ENCODE measurements around the gene TCOF1. TPM values are rescaled to one million over a fixed set of nuclear protein-coding genes. Genes with fewer than 3 reads are reported as not detected.

Gene TCOF1
- total and polyA plus RNA-seq, 11 donors = 11.9 to 29.9 (median 16.0) TPM

GRCh38 chr5:150342583-150342982, 14.9 kb upstream of the TCOF1 start:
- ATAC-seq = no peak
- no peaks in the 10 kb centered on the region for H3K9me3 ChIP-seq

GRCh38 chr5:150343994-150344631, 13.4 kb upstream of the TCOF1 start:
- DNase-seq (no peak), ATAC-seq (no peak)
- H3K27me3 ChIP-seq = no peaks in the 10 kb centered on the region
- H3K9me3 ChIP-seq = no peaks in the 10 kb centered on the region
- TF ChIP-seq CTCF (IDR thresholded peaks at IDR 0.05) = no peak
- TF ChIP-seq POLR2A (IDR thresholded peaks at IDR 0.05) = no peak
- intact Hi-C loops (cut with DNase I) = loop anchor here in 1 of 10 donors (5.0 kb wide), 1 partner anchor 67 kb away; no protein-coding TSS in a partner anchor
- 80 to 92% (median 85%) methylated on average over 7 of the region's 7 CpGs for WGBS, 4 donors
- H3K27ac ChIP-seq = no peak overlapping the region
- no peaks in the 10 kb centered on the region for H3K4me1 ChIP-seq
- no peaks in the 10 kb centered on the region for H3K36me3 ChIP-seq
- H3K4me3 ChIP-seq = no peak overlapping the region

More at GRCh38 chr5:150342583-150342982, 14.9 kb upstream of the TCOF1 start:
- Histone ChIP-seq H3K27ac (no peak overlapping the region), H3K4me1 (no peaks in the 10 kb centered on the region), H3K27me3 (no peaks in the 10 kb centered on the region), H3K4me3 (no peak overlapping the region), H3K36me3 (no peaks in the 10 kb centered on the region)
- no peak for TF ChIP-seq POLR2A (IDR thresholded peaks at IDR 0.05)
- no peak for DNase-seq
- intact Hi-C loops (cut with DNase I) = loop anchor here in 1 of 10 donors (5.0 kb wide), 1 partner anchor 65 kb away; no protein-coding TSS in a partner anchor
- WGBS, 4 donors = 89 to 96% (median 94%) methylated on average over 5 of the region's 5 CpGs

DNA sequence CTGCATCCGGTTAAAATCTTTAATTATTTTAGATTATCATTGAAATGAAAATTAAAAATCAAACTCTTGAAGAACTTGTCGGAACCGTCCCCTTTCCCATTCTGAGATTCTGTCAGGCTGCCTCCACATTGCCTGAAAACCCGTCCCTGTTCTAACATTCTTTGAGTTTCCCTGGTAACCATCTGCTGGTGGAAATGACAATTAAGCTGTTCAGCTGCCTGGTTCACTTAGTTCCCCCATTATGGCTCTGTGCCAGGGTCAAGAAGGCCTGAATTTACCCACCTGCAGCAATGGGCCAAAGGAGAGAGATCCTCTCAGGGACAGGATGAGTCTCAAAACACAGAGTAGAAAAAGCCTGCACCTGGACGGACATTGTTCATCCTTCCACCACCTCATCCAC, 11.8 kb upstream of the TCOF1 start:
- WGBS, 4 donors = 82 to 89% (median 85%) methylated on average over 5 of the region's 5 CpGs

DNA sequence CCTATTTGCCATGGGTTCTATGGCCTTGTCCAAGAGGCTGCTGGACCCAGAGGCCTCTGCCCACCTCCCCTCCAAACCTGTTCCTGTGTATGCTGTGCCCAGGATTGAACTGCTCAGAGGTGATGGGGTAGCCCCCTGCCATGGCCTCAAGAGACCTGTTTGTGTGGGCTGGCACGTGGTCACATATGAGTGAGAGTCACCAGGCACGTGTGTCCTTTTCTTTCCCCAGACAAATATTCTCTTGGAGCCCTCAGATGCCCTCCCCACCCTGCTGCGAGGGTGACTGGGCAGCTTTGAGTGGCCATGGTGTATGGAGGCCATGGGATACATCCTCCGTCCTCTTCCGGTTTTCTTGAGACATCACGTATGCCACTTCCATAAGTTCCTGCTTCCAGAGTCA, 10.9 kb upstream of the TCOF1 start:
- Histone ChIP-seq H3K4me1 (peaks cover 0 to 12% (median 0%) of the 10 kb centered on the region in 12 donors), H3K27me3 (no peaks in the 10 kb centered on the region), H3K9me3 (no peaks in the 10 kb centered on the region), H3K36me3 (no peaks in the 10 kb centered on the region), H3K4me3 (no peak overlapping the region), H3K27ac (no peak overlapping the region)
- 80 to 90% (median 86%) methylated on average over 6 of the region's 6 CpGs for WGBS, 4 donors
- no peak for TF ChIP-seq POLR2A (IDR thresholded peaks at IDR 0.05)
- TF ChIP-seq CTCF (IDR thresholded peaks at IDR 0.05) = no peak
- no peak for ATAC-seq
- DNase-seq = no peak
- intact Hi-C loops (cut with DNase I) = no loop called here

More for the DNA sequence above, 11.8 kb upstream of the TCOF1 start:
- TF ChIP-seq CTCF (IDR thresholded peaks at IDR 0.05) (no peak), POLR2A (IDR thresholded peaks at IDR 0.05) (no peak)
- H3K27ac ChIP-seq = no peak overlapping the region
- no peaks in the 10 kb centered on the region for H3K9me3 ChIP-seq
- intact Hi-C loops (cut with DNase I) = no loop called here
- H3K4me3 ChIP-seq = no peak overlapping the region
- peaks cover 0 to 7% (median 0%) of the 10 kb centered on the region in 12 donors for H3K4me1 ChIP-seq
- DNase-seq (no peak), ATAC-seq (no peak)
- H3K36me3 ChIP-seq = no peaks in the 10 kb centered on the region
- no peaks in the 10 kb centered on the region for H3K27me3 ChIP-seq

DNA sequence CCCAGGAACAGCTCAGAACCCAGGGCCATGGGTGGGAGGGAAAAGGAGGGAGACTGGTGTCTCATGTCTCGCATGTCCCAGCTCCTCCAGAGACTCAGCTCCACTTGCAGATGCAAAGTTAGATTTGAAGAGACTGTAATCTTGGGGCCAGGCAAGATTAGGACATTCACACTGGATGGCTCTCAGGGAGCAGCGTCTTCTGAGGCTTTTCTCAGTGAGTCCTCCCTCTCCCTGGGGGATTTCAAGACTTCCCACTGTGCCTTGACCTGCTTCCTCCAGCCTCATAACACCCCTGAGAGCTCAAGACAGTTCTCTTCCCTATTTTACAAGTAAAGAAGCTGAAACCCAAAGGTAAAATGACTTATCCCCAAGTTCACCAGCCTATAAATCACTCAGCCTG, 10.5 kb upstream of the TCOF1 start:
- no peak overlapping the region for H3K27ac ChIP-seq
- 71 to 86% (median 79%) methylated on average over 2 of the region's 2 CpGs for WGBS, 4 donors
- H3K4me1 ChIP-seq = peaks cover 0 to 12% (median 0%) of the 10 kb centered on the region in 12 donors
- intact Hi-C loops (cut with DNase I) = no loop called here
- H3K4me3 ChIP-seq = no peak overlapping the region
- no peaks in the 10 kb centered on the region for H3K9me3 ChIP-seq
- H3K27me3 ChIP-seq = no peaks in the 10 kb centered on the region
- DNase-seq (no peak), ATAC-seq (no peak)
- no peak for TF ChIP-seq CTCF (IDR thresholded peaks at IDR 0.05)
- TF ChIP-seq POLR2A (IDR thresholded peaks at IDR 0.05) = no peak
- no peaks in the 10 kb centered on the region for H3K36me3 ChIP-seq
